GM08714 (cell line): ENCODE results near the gene ZNF701.
"Not testable (repeated sequence)": the region's sequence is repeated elsewhere in the genome, so short reads cannot be mapped to it uniquely, and the experiment has no call there.

Source experiments
- H3K4me3 ChIP-seq: fragments of 200-500 bp; sonication (Bioruptor generic); 2 replicates; pipeline ENCODE4 v1.5.1; 2014; ENCODE audit warnings: mild to moderate bottlenecking, low read length, inconsistent platforms
- ZNF274 ChIP-seq: IDR thresholded peaks from 2 replicates; pipeline ENCODE4 v1.6.1; 2012; ENCODE audit warnings: mild to moderate bottlenecking, low read depth, low read length

The ZNF701 gene

DNA sequence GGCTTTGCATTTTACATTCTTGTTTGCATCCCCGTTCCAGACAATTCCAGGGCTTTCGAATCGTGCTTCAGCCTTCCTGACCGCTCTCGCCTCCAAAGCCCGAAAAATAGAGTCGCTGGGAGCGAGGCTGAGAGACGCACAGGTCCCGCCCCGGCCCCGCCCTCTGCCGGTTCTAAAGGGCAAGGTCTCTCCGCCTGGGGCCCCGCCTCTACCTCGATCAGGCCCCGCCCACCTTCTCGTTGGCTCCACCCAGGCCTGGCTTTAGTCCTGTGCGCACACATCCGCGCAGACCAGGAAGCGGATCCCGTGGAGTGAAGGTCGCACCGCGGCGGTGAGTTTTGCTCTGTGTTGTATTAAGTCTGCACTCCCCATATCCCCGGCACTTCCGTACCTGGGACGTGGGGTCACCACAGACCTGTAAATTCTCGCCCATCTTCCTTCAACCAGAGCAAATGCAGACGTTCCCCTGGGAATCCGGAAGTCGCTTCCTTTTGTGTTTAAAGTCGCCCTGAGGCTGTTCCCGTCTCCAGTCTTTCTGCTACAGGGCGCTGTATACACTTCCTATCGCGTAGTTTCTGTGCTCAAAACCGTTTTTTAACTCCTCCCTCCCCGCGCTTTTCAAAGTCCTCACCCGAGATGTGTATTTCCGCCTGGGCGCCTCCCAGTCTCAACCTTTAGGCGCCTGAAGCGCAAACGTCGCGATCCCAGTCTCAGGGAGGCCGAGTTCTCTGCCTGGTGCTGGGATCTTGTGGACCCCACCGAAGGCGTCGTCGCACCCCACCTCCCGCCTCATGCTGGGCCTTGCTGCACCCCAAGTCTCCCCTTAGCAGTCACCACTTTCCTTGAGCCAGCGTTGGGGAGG lies at the start of gene ZNF701:
Gene ZNF701 (plus strand): TSS at position 288 of the 862 bp plus-strand sequence. CDS start 3,861 bp downstream, outside the sequence.
- TF ChIP-seq ZNF274 = no peak
- H3K4me3 ChIP-seq = peak within 1 kb of the TSS; percentile 81

DNA sequence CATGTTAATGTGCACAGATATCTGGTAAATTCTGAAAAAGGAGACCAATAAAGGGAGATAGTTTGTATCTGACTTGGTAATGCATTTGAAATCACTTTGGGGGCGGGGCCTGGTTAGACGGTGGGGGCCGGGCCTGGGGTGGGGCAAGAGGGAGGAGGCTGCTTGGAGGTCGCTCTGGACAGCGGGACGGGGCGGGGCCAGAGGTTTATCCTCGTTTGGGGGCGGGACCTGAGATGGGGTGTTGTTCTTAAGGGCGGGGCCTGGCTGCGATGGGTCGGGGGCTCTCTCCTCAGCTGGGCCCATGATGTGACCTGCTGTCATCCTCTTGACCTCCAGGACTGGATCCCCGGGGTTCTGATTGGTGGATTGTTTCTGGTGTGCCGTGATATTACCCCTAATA lies 47.5 kb upstream of the ZNF701 start:
- no peak for TF ChIP-seq ZNF274
- no peak overlapping the region for H3K4me3 ChIP-seq

DNA sequence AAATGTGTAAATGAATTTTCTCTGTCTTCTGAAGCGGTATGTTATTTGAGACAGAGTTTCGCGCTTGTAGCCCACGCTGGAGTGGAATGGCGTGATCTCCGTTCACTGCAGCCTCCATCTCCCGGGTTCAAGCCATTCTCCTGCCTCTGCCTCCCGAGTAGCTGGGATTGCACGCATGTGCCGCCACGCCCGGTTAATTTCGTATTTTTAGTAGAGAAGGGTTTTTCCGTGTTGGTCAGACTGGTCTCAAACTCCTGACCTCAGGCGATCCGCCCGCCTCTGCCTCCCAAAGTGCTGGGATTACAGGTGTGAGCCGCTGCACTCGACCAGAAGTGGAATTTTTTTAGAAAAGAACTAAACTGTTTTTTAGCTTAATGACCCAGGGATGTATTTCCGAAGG lies 46.0 kb upstream of the ZNF701 start:
- no peak overlapping the region for H3K4me3 ChIP-seq
- no peak for TF ChIP-seq ZNF274

DNA sequence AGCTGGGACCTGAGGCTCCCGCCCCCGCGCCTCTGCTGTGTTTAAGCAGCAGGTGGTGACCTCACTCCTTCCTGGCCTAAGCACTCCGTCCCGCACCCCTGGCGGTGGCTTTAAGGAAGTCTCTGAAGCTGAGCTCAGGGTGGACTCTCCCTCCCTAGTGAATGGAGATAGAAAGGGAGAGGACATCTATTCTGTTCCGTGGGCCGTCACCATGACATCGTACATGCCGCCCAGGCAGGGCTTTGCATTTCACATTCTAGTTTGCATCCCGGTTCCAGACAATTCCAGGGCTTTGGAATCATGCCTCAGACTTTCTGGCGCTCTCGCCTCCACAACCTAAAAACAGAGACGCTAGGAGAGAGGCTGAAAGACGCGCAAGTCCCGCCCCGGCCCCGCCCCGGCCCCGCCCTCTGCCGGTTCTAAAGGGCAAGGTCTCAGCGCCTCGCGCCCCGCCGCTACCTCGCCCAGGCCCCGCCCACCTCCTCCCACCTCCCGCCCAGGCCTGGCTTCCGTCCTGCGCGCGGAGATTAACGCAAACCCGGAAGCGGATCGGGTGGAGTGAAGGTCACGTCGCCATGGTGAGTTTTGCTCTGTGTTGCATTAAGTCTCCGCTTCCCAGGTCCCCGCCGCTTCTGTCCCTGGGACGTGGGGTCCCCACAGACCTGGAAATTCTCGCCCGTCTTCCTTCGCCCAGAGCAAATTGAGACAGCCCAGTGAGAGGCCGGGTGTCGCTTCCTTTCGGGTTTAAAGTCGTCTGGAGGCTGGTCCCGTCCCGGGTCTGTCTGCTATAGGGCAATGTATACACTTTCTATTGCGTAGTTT lies 42.7 kb upstream of the ZNF701 start, which contains the start of gene ZNF808:
Gene ZNF808 (plus strand): TSS at position 535 of the 822 bp plus-strand sequence. CDS start 15,617 bp downstream, outside the sequence.
- peak within 1 kb of the TSS; percentile 75 for H3K4me3 ChIP-seq
- TF ChIP-seq ZNF274 = no peak

DNA sequence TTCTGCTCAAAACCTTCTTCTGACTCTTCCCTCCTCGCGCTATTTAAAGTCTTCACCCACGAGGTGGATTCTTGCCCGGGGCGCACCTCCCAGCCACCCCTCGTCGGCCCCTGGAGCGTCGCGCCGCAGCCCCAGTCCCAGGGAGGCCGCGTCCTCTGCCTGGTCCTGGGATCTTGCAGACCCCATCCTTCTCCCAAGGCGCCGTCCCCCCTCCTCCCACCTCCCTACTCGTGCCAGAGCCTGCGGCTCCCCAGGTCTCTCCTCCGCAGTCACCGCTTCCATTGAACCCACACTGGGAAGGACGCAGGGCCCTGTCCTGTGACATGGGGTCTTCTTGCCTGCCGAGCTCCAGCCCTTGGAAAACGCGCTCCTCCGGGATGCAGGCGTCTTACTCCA lies 42.1 kb upstream of the ZNF701 start:
- TF ChIP-seq ZNF274 = no peak
- H3K4me3 ChIP-seq = peak overlapping the region; percentile 75

DNA sequence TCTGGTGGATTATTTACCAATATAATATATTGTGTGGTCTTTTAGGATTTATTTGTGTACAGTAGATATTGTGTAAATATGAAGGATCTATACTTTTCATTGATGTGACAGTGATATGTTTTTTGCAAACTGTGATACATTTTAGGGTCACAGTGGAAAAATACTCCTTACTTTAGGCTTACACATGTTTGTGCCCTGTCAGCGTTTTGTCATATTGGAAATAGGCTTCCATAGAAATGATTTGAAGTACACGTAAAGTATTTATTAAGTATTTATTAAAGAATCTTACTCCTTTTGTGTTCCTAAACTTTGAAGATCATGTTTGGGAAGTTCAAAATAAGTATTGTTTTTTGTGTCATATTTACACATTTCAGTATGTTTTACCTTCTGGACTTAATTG lies 37.6 kb upstream of the ZNF701 start:
- TF ChIP-seq ZNF274 = no peak
- H3K4me3 ChIP-seq = no peak overlapping the region

DNA sequence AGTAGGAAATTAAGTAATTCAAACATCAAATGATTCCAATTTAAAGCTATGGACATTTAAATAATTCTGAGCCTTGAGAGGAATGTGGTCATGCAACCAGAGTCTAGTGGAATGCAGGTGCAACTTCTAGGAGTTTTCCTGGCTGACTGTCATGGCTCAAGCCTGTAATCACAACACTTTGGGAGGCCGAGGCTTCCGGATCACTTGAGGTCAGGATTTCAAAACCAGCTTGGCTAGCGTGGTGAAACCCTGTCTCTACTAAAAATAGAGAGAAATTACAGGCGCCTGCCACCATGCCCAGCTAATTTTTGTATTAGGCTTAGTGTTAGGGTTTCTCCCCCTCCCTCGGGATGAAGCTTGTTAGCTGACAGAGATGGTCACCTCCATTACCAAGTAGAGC lies 36.2 kb upstream of the ZNF701 start:
- TF ChIP-seq ZNF274 = no peak

DNA sequence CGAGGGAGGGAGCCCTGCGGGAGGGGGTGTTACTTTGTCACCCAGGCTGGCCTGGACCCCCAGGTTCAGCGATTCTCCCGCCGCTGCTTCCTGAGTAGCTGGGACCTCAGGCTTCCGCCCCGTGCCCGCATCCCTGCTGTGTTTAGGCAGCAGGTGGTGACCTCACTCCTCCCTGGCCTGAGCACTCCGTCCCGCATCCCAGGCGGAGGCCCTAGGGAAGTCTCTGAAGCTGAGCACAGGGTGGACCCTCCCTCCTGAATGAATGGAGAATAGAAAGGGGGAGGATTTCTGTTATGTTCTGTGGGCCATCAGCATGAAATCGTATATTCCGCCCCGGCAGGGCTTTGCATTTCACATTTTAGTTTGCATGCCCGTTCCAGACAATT lies 34.7 kb upstream of the ZNF701 start:
- H3K4me3 ChIP-seq = peak overlapping the region; percentile 48; the same call in 1 of the 2 replicates

More for the DNA sequence above, 36.2 kb upstream of the ZNF701 start:
- no peak overlapping the region for H3K4me3 ChIP-seq

DNA sequence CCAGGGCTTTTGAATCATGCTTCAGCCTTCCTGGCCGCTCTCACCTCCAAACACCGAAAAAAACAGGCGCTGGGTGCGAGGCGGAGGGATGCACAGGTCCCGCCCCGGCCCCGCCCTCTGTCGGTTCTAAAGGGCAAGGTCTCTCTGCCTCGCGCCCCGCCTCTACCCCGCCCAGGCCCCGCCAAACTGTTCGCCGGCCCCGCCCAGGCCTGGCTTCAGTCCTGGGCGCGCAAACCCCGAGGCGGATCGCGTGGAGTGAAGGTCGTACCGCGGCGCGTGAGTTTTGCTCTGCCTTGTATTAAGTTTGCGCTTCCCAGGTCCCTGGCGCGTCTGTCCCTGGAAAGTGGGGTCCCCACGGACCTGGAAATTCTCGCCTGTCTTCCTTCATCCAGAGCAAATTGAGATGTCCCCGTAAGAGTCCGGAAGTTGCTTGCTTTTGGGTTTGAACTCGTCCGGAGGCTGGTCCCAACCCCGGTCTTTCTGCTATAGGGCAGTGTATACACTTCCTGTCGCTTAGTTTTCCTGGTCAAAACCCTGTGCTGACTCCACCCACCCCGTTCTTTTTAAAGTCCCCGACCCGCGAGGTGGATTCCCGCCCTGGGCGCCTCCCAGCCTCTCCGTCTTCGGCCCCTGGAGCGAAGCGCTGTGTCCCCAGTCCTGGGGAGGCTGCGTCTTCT lies 34.2 kb upstream of the ZNF701 start:
- H3K4me3 ChIP-seq = peak overlapping the region; percentile 68; the same call in 1 of the 2 replicates
- TF ChIP-seq ZNF274 = no peak

DNA sequence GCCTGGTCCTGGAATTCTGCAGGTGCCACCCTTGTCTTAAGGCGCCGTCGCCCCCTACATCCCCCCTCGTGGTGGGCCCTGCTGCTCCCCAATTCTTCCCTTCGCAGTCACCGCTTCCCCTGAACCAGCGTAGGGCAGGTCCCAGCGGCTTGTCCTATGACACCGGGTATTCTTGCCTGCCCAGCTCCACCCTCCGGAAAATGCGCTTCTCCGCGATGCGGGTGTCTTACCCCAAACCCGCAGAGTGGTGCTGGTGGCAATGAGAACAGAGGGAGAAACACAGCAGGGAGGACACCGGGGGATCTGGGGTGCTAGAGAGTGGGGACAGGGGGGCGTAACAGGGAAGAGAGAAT lies 33.7 kb upstream of the ZNF701 start:
- H3K4me3 ChIP-seq = peak overlapping the region; percentile 68; the same call in 1 of the 2 replicates
- no peak for TF ChIP-seq ZNF274

DNA sequence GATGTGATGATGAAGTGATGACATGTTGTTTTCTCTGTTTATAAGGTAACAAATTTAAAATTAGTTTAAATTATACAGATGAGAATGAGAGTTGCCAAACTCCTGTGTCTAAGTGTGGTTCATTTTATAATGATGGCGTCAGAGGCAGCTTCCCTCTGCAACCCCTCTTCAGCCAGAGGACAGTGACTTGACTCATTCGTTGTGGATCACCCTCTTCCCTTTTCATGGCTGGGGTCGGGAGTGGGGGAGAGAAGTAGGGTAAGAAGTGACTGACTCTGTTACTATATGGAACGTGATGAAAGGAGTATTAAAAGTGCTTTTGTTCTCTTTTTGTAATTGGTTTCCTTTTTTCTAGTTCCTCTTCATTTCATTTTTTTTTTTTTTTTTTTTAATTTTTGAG lies 31.3 kb upstream of the ZNF701 start:
- H3K4me3 ChIP-seq = not testable (repeated sequence)

DNA sequence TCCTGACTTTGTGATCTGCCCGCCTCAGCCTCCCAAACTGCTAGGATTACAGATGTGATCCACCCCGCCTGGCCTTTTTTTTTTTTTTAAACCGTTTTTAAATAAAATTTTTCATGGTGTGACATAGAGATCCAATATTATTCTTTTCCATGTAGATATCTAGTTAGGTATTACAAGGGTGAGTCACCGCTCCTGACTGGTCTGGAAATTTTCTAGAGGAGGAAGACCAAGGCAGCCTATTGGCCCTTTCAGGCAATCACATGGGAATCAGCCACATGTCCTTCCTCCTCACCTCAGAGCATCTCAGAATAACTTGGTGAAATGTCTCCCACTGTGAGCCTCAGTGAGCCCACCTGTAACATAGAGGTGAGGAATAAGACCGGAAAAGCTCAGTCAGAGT lies 28.9 kb upstream of the ZNF701 start:
- H3K4me3 ChIP-seq = not testable (repeated sequence)

DNA sequence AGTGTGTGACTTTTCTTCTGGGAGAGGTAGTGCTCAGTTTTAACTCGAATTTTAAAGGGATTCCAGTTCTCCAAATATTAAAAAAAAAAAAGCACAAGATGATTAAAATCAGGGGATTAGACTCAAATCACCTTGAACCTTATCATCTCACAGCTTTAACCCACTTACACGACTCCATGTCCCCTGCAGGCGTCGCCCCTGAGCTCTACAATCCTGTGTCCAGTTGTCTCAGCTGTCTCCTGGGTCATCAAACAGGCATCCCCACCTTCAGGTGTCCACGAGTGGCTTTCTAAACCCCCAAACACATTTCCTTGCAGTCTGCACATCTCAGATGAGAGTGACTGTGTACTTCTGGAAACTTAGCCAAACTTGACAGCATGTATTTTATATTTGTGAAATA lies 28.5 kb upstream of the ZNF701 start:
- no peak overlapping the region for H3K4me3 ChIP-seq
- no peak for TF ChIP-seq ZNF274

DNA sequence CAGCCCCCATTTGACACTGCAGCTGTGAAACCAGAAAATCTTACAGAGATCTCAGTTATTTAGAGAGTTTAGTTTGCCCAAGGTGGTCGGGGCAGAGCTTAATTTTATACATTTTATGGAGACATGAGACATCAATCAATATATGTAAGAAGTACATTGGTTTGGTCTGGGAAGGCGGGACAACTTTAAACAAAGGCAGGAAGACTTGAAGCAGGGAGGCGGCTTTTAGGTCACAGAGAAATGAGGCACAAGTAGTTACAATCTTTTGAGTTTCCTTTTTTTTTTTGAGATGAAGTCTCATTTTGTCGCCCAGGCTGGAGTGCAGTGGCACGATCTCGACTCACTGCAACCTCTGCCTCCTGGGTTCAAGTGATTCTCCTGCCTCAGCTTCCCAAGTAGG lies 27.5 kb upstream of the ZNF701 start:
- H3K4me3 ChIP-seq = not testable (repeated sequence)
